SK-N-DZ (cell line): ENCODE data around the gene C1orf141.
A peak's percentile ranks its signal among the peaks of the same experiment; 100 is the strongest.
"Not testable (repeated sequence)": the region's sequence is repeated elsewhere in the genome, so short reads cannot be mapped to it uniquely, and the experiment has no call there.

Experiments used
- DNase-seq: peaks from one replicate; pipeline ENCODE4 v3.0.0-alpha.2; 2015; ENCODE audit warnings: low spot score

Gene C1orf141

GRCh38 chr1:67089685-67090208 lies 45.0 kb downstream of the C1orf141 start:
- no peak for DNase-seq

GRCh38 chr1:67088440-67088839 lies 46.3 kb downstream of the C1orf141 start:
- DNase-seq = no peak

- DNase-seq = no peak
Measured at GRCh38 chr1:67085326-67085725, 49.4 kb downstream of the C1orf141 start.

GRCh38 chr1:67084765-67085318 lies 49.9 kb downstream of the C1orf141 start:
- no peak for DNase-seq

GRCh38 chr1:67078291-67078690 lies 56.5 kb downstream of the C1orf141 start:
- DNase-seq = no peak

GRCh38 chr1:67077593-67077992 lies 57.2 kb downstream of the C1orf141 start:
- DNase-seq = no peak

- no peak for DNase-seq
Measured at GRCh38 chr1:67072749-67073148, 62.0 kb downstream of the C1orf141 start.

GRCh38 chr1:67067655-67068054 lies 67.1 kb downstream of the C1orf141 start:
- DNase-seq = not testable (repeated sequence)

GRCh38 chr1:67062412-67062811 lies 72.4 kb downstream of the C1orf141 start:
- no peak for DNase-seq

- DNase-seq = no peak
Measured at GRCh38 chr1:67061266-67061665, 73.5 kb downstream of the C1orf141 start.

- DNase-seq = no peak
Measured at GRCh38 chr1:67060811-67061218, 74.0 kb downstream of the C1orf141 start.

GRCh38 chr1:67059346-67059745 lies 75.4 kb downstream of the C1orf141 start:
- DNase-seq = no peak

GRCh38 chr1:67058761-67059160 lies 76.0 kb downstream of the C1orf141 start:
- DNase-seq = no peak

GRCh38 chr1:67058242-67058641 lies 76.5 kb downstream of the C1orf141 start:
- DNase-seq = no peak

GRCh38 chr1:67053785-67054772 lies 80.7 kb downstream of the C1orf141 start, which contains the start of gene SLC35D1:
Gene SLC35D1 (minus strand): TSS chr1:67054148. CDS start chr1:67054013, 135 bp downstream.
- peak; percentile 91 for DNase-seq

- DNase-seq = no peak
Measured at GRCh38 chr1:67053535-67053784, 81.3 kb downstream of the C1orf141 start.

- peak; percentile 10 for DNase-seq
Measured at GRCh38 chr1:67052741-67053534, 81.8 kb downstream of the C1orf141 start.

GRCh38 chr1:67051196-67051595 lies 83.6 kb downstream of the C1orf141 start:
- DNase-seq = no peak

- no peak for DNase-seq
Measured at GRCh38 chr1:67044631-67045270, 90.0 kb downstream of the C1orf141 start.

GRCh38 chr1:67043366-67043765 lies 91.4 kb downstream of the C1orf141 start:
- no peak for DNase-seq
